Activated CD8-positive, alpha-beta memory T cell treated with anti-CD3 and anti-CD28 coated beads, Interleukin-2, amount 10 ng/mL, durations not matched to agents 7 days and 5 days (primary cell): Measurements from ENCODE around the gene TRAF2. TPM values are rescaled to one million over a fixed set of nuclear protein-coding genes. Genes with fewer than 3 reads are reported as not detected.
"Not testable (repeated sequence)": the region's sequence is repeated elsewhere in the genome, so short reads cannot be mapped to it uniquely, and the experiment has no call there.

Experiments
- ATAC-seq: fragments of 150-1000 bp; cut with Tn5 transposase; one replicate; pipeline ENCODE4 v1.10.0; 2021; ENCODE audit warnings: moderate library complexity
- CTCF ChIA-PET: fragments of 350-600 bp; sonication (Branson Sonifier 250); formaldehyde crosslinking; loops from one replicate; lab custom pipeline; 2021; ENCODE audit warnings: antibody characterized with exemption; lab: Charles Lee
- DNase-seq: peaks from one replicate; pipeline ENCODE4 v3.0.0-alpha.2; 2020
- H3K27ac Mint-ChIP-seq: one replicate; pipeline ENCODE4 v1.8.0; 2021; ENCODE audit warnings: mild to moderate bottlenecking, mixed read lengths
- H3K27me3 Mint-ChIP-seq: one replicate; pipeline ENCODE4 v1.8.0; 2021; ENCODE audit warnings: mixed read lengths
- H3K36me3 Mint-ChIP-seq: one replicate; pipeline ENCODE4 v1.8.0; 2021; ENCODE audit warnings: mild to moderate bottlenecking, mixed read lengths
- H3K4me1 Mint-ChIP-seq: one replicate; pipeline ENCODE4 v1.8.0; 2021; ENCODE audit warnings: mixed read lengths
- H3K4me3 Mint-ChIP-seq: one replicate; pipeline ENCODE4 v1.8.0; 2021; ENCODE audit warnings: mild to moderate bottlenecking, moderate library complexity, mixed read lengths
- H3K9me3 Mint-ChIP-seq: one replicate; pipeline ENCODE4 v1.8.0; 2022; ENCODE audit warnings: low read depth, mixed read lengths
- total RNA-seq, 2 experiments: library from RNA; stranded (reverse); gene quantifications; one replicate each; pipeline ENCODE4 v1.2.3, GENCODE V29; 2021

The TRAF2 gene
- total RNA-seq, 2 experiments from 2014 or later = 58.4 to 67.6 TPM

DNA sequence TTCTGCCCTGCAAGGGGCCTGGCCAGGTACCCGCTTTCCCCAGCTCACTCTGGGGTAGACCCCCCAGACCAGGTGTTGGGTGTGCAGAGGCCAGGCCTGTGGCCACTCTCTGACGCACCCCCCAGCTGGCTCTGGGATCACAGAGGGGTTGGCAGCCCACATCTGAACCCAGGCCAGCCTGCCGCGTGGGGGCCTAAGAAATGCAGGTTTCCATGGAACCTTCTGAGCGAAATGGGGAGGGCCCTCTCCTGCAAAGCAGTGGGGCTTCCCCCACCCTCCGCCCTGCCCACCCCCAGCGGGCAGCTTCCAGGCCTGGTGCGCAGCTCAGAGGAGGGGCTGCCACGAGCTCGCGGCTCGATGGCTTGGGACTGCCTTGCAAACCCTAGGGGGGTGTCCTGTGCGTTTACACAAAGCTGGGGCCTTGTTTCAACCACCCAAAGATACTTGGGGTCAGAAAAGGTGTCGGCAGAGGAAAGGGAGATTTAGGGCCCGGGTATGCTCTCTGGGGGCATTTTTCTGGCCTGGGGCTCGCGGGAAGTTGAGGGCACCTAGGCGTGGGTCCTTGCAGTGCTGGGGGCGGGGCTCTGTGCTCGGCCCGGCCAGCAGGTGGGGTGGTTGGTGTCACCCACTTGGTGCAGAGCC, 43.0 kb upstream of the TRAF2 start:
- H3K36me3 Mint-ChIP-seq, ATAC-seq, H3K9me3 Mint-ChIP-seq, DNase-seq: not testable (repeated sequence)
- Mint-ChIP-seq H3K4me1 (peaks cover 19% of the 10 kb centered on the region), H3K4me3 (peak overlapping the region; percentile 24), H3K27me3 (peaks cover 20% of the 10 kb centered on the region), H3K27ac (peak overlapping the region; percentile 46)
- CTCF ChIA-PET = interaction anchor here (0.8 to 4.3 kb wide), 36 partner anchors 10 to 243 kb away, joined by 3 to 38 read pairs (median 5); partner anchors contain the start of genes ABCA2, C8G, EDF1 and FBXW5

GRCh38 chr9:136843801-136844740, 42.2 kb upstream of the TRAF2 start:
- peak overlapping the region; percentile 46 for H3K27ac Mint-ChIP-seq
- CTCF ChIA-PET = interaction anchor here (0.8 to 4.3 kb wide), 16 partner anchors 22 to 392 kb away, joined by 3 to 38 read pairs (median 6); partner anchors contain the start of genes ABCA2, C8G, FBXW5 and MAN1B1
- peak overlapping the region; percentile 24 for H3K4me3 Mint-ChIP-seq
- H3K27me3 Mint-ChIP-seq = peaks cover 20% of the 10 kb centered on the region
- not testable (repeated sequence) for H3K36me3 Mint-ChIP-seq, ATAC-seq, H3K9me3 Mint-ChIP-seq
- peaks cover 20% of the 10 kb centered on the region for H3K4me1 Mint-ChIP-seq
- peak; percentile 72 for DNase-seq

GRCh38 chr9:136844761-136845464, 41.4 kb upstream of the TRAF2 start:
- no peak for DNase-seq
- Mint-ChIP-seq H3K4me3 (no peak overlapping the region), H3K9me3 (no peaks in the 10 kb centered on the region), H3K36me3 (peaks cover 3% of the 10 kb centered on the region), H3K27me3 (peaks cover 20% of the 10 kb centered on the region), H3K27ac (peak overlapping the region; percentile 32), H3K4me1 (peaks cover 22% of the 10 kb centered on the region)
- ATAC-seq = no peak
- CTCF ChIA-PET = interaction anchor here (0.9 to 4.3 kb wide), 5 partner anchors 26 to 100 kb away, joined by 3 to 28 read pairs (median 16); partner anchors contain the start of genes C8G, FBXW5, RABL6 and TRAF2

DNA sequence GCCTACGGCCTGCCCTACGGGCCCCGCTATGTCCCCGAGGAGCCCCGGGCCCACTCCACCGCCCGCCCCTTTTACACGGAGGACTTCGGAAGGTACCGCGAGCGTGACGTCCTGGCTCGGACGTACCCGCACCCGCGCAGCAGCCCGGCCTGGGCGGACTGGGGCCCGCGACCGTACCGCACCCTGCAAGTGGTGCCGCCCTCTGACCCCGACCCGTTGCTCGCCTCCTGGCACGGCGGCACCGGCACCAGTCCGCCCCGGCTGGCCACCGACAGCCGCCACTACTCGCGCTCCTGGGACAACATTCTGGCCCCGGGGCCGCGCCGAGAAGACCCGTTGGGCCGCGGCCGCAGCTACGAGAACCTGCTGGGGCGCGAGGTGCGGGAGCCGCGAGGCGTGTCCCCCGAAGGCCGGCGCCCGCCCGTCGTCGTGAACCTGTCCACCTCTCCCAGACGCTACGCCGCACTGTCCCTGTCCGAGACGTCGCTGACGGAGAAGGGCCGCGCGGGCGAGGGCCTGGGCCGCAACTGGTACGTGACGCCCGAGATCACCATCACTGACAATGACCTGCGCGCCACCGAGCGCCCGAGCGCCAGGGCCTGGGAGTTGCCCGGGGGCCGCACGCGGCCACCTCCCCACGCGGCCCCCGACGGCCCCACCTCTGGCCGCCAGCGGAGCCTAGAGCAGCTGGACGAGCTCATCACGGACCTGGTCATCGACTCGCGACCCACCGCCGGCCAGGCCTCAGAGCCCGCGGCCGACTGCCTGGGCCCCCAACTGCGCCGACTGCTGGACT, 40.7 kb upstream of the TRAF2 start:
- DNase-seq (no peak), ATAC-seq (no peak)
- H3K4me1 Mint-ChIP-seq = peaks cover 25% of the 10 kb centered on the region
- H3K4me3 Mint-ChIP-seq = no peak overlapping the region
- peaks cover 20% of the 10 kb centered on the region for H3K27me3 Mint-ChIP-seq
- no peaks in the 10 kb centered on the region for H3K9me3 Mint-ChIP-seq
- H3K27ac Mint-ChIP-seq = peak overlapping the region; percentile 32
- CTCF ChIA-PET = interaction anchor here (1.2 to 4.3 kb wide), 5 partner anchors 29 to 150 kb away, joined by 3 to 28 read pairs (median 4); partner anchors contain the start of genes C8G, CLIC3, FBXW5 and RABL6
- H3K36me3 Mint-ChIP-seq = peaks cover 3% of the 10 kb centered on the region

GRCh38 chr9:136846376-136847087, 39.8 kb upstream of the TRAF2 start:
- Mint-ChIP-seq H3K36me3 (peaks cover 3% of the 10 kb centered on the region), H3K9me3 (no peaks in the 10 kb centered on the region), H3K27me3 (peaks cover 20% of the 10 kb centered on the region), H3K4me3 (no peak overlapping the region), H3K27ac (peak overlapping the region; percentile 28), H3K4me1 (peaks cover 25% of the 10 kb centered on the region)
- CTCF ChIA-PET = interaction anchor here (0.7 to 2.3 kb wide), 5 partner anchors 29 to 149 kb away, joined by 3 to 6 read pairs (median 4); partner anchors contain the start of genes CLIC3, FBXW5 and TRAF2
- ATAC-seq (no peak), DNase-seq (no peak)

DNA sequence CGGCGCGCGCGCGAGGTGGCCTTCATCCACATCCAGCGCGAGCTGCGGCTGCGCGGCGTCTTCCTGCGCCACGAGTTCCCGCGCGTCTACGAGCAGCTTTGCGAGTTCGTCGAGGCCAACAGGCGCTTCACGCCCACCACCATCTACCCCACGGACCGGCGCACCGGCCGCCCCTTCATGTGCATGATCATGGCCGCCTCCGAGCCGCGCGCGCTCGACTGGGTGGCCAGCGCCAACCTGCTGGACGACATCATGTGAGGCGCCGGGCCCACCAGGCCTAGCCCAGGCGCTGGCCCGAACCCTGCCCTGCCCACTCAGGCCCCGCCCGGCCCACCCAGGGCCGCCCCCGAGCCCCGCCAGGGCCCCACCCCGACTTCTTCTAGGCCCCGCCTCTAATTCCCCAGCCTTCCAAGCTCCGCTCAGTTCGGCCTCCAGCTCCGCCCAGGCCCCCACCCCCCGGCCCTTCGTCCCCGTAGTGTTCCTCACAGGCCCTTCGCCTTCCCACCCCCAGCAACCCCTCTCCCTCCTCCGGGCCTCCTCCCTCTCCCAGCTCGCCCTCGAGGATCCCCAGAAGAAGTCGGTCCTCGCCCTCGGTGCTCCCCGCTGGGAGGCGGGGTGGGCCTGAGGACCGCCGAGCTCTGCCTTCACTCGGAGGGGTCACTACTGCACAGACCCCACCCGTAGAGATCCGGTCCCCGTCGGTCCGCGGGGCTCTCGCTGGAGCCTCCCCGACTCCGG, 39.1 kb upstream of the TRAF2 start:
- H3K4me3 Mint-ChIP-seq = peak overlapping the region; percentile 88
- peaks cover 21% of the 10 kb centered on the region for H3K4me1 Mint-ChIP-seq
- H3K27ac Mint-ChIP-seq = peak overlapping the region; percentile 69
- no peak for DNase-seq
- peaks cover 3% of the 10 kb centered on the region for H3K36me3 Mint-ChIP-seq
- CTCF ChIA-PET = interaction anchor here (0.7 to 2.3 kb wide), 9 partner anchors 28 to 188 kb away, joined by 3 to 10 read pairs (median 4); partner anchors contain the start of genes ABCA2, CLIC3, FBXW5 and TRAF2
- H3K9me3 Mint-ChIP-seq = no peaks in the 10 kb centered on the region
- peaks cover 20% of the 10 kb centered on the region for H3K27me3 Mint-ChIP-seq
- no peak for ATAC-seq

DNA sequence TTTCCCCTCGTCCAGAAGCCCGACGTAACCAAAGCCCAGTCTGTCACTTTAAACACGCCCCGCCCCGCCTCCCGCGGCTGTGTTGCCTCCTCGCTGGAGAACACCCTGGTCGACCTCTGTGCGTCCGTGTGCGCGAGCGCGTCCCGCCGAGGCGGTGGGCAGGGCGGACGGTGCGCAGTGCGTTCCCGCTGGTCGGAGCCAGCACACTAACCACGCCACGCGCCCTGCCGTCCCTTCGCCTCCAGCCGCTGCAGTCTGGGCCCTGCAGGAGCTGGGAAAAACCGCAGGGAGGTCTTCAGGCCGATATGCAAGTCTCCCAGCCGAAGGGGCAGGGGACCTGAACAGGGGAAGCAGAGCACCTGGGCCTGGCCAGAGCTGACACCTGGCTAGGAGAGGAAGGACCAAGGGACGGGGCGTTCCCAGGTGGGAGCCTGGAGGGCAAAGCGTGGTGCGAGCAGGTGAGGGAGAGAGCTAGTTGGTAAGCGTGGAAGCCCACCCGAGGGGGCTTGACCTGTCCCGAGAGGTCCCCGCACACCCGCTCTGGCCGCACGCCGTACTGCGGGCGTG, 38.4 kb upstream of the TRAF2 start:
- Mint-ChIP-seq H3K27ac (peak overlapping the region; percentile 69), H3K4me3 (peak overlapping the region; percentile 88), H3K27me3 (peaks cover 20% of the 10 kb centered on the region), H3K9me3 (no peaks in the 10 kb centered on the region), H3K4me1 (peaks cover 21% of the 10 kb centered on the region), H3K36me3 (peaks cover 3% of the 10 kb centered on the region)
- ATAC-seq (peak; percentile 35), DNase-seq (peak; percentile 91)
- CTCF ChIA-PET = interaction anchor here (0.7 to 2.3 kb wide), 9 partner anchors 34 to 188 kb away, joined by 3 to 10 read pairs (median 3); partner anchors contain the start of genes ABCA2, FBXW5 and TRAF2

DNA sequence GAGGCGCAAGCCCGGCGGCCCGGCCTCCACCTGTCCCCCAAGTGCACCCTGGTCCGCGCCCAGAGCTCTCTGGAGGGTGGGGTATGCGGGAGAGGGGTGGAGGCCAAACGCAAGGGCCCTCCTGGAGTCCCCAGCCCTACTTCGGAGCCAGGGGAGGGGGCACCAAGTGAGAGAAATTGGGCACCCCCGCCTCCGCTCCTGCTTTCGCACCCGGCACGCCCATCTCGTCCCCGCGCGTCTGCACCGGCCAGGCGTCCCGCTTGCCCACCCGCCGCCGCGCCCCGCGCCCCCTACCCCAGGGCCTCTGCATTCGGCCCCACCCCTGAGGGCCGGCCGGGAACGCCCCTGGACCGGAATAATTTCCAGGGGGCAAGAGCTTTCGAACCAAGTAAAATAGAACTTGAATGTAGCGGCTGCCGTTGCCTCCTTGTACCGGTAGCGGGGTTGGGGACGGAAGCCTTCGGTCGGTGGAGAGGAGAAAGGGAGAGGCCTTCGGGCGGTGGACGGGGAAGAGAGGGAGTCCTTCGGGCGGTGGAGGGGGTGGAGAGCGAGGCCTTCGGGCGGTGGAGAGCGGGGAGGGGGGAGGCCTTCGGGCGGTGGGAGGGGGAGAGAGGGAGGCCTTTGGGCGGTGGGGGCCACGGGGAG, 37.8 kb upstream of the TRAF2 start:
- Mint-ChIP-seq H3K4me3 (peak overlapping the region; percentile 88), H3K9me3 (no peaks in the 10 kb centered on the region), H3K4me1 (peaks cover 19% of the 10 kb centered on the region), H3K27ac (peak overlapping the region; percentile 74), H3K36me3 (peaks cover 3% of the 10 kb centered on the region), H3K27me3 (peaks cover 20% of the 10 kb centered on the region)
- ATAC-seq (peak; percentile 2), DNase-seq (peak; percentile 68)
- CTCF ChIA-PET = interaction anchor here (0.7 to 2.3 kb wide), 9 partner anchors 33 to 187 kb away, joined by 3 to 10 read pairs (median 3); partner anchors contain the start of genes ABCA2, FBXW5 and TRAF2

DNA sequence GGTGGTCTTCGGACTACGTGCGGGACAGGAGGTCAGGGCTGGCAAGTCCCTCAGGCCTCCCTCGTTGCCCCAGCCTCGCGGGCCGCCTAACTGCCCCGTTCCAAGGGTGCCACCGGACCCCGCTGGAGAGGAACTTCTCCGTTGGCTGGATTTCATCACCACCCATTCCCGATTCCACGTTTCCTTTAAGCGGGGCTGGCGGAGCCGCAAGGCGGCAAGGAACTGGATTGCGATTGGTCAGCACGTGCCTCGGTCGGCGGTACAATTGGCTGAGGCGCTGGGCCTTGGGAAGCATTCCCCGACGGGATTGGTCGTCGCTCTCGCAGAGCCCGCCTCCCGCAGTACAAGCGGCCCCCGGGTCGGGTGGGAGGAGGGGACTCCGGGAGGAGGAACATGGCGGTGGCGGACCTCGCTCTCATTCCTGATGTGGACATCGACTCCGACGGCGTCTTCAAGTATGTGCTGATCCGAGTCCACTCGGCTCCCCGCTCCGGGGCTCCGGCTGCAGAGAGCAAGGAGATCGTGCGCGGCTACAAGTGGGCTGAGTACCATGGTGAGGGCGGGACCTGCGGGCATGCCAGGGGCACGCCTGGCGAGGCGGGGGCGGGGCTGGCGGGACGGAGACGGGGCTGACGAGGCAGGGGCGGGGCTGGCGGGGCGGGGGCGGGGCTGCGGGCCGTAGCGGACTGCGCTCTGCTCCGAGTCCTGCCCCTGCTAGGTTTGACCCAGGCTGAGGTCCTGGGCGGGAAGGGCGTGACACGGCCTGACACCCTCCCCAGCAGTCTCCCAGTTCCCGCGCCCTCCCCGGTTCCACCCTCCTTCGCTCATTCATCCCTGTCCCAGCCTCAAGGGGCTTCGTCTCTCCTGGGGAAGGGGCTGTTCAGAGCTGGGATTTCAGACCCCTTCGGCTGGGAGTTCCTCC, 37.0 kb upstream of the TRAF2 start, which contains the start of gene PHPT1:
Gene PHPT1, plus strand, starts transcription at position 372 of the 922 bp plus-strand sequence. Its CDS starts 22 bp downstream, at position 394.
- CTCF ChIA-PET = interaction anchor here (1.0 to 1.7 kb wide), 3 partner anchors 36 to 186 kb away, joined by 3 to 10 read pairs (median 4); partner anchors contain the start of gene ABCA2
- peaks cover 3% of the 10 kb centered on the region for H3K36me3 Mint-ChIP-seq
- peaks cover 16% of the 10 kb centered on the region for H3K4me1 Mint-ChIP-seq
- no peaks in the 10 kb centered on the region for H3K9me3 Mint-ChIP-seq
- ATAC-seq (peak; percentile 93), DNase-seq (peak; percentile 98)
- H3K27me3 Mint-ChIP-seq = peaks cover 20% of the 10 kb centered on the region
- H3K4me3 Mint-ChIP-seq = peak within 1 kb of the TSS; percentile 88
- H3K27ac Mint-ChIP-seq = peak within 1 kb of the TSS; percentile 92
